PC-3 (cell line): ENCODE results near the gene AKAP7. TPM values are rescaled to one million over a fixed set of nuclear protein-coding genes. Genes with fewer than 3 reads are reported as not detected.
A peak's percentile ranks its signal among the peaks of the same experiment; 100 is the strongest.
"Not testable (repeated sequence)": the region's sequence is repeated elsewhere in the genome, so short reads cannot be mapped to it uniquely, and the experiment has no call there.

ENCODE experiments used
- ATAC-seq: fragments of 200-7000 bp; cut with Tn5 transposase; 2 replicates; pipeline ENCODE4 v1.9.1; 2020; ENCODE audit warnings: mild to moderate bottlenecking, moderate library complexity
- Bru-seq: library from RNA; stranded (reverse); fragments of 400-500 nt; gene quantifications from one replicate; lab custom pipeline; 2021; lab: Mats Ljungman, UMichigan
- BruChase-seq, 2 experiments: library from RNA; stranded (reverse); fragments of 400-500 nt; gene quantifications; one replicate each; lab custom pipeline; 2021; lab: Mats Ljungman, UMichigan
- BruUV-seq: library from RNA; stranded (reverse); fragments of 400-500 nt; replicated peaks from 2 replicates; lab custom pipeline; 2021; lab: Mats Ljungman, UMichigan
- CTCF ChIA-PET: fragments of 300-600 bp; sonication (Branson Sonifier 250); formaldehyde crosslinking; loops from one replicate; lab custom pipeline; 2022; ENCODE audit warnings: antibody characterized with exemption; lab: Charles Lee
- POLR2A ChIA-PET: fragments of 300-600 bp; sonication (Branson Sonifier 250); formaldehyde crosslinking; loops from one replicate; lab custom pipeline; 2022; ENCODE audit warnings: antibody characterized with exemption; ENCODE audit not compliant: unreplicated experiment; lab: Charles Lee
- DNase-seq: peaks from one replicate; pipeline ENCODE4 v3.0.0-alpha.2; 2015
- H2AFZ ChIP-seq: fragments of 300-600 bp; sonication (generic); 2 replicates; pipeline ENCODE4 v1.6.0; 2016; ENCODE audit warnings: antibody characterized with exemption, low read length
- H3F3A ChIP-seq: fragments of 300-600 bp; sonication (generic); one replicate; pipeline ENCODE4 v1.6.0; 2017; ENCODE audit warnings: antibody characterized with exemption, low read length, control low read depth, mild to moderate bottlenecking; ENCODE audit not compliant: unreplicated experiment
- H3K27ac ChIP-seq: fragments of 300-600 bp; sonication (generic); 2 replicates; pipeline ENCODE4 v1.5.1; 2016; ENCODE audit warnings: mild to moderate bottlenecking, low read length
- H3K27me3 ChIP-seq: fragments of 300-600 bp; sonication (generic); 2 replicates; pipeline ENCODE4 v1.6.1; 2016; ENCODE audit warnings: low read length, mixed read lengths
- H3K36me3 ChIP-seq: fragments of 300-600 bp; sonication (generic); 2 replicates; pipeline ENCODE4 v1.6.1; 2016; ENCODE audit warnings: low read depth, mixed run types, low read length, mixed read lengths
- H3K4me1 ChIP-seq: fragments of 300-600 bp; sonication (generic); 2 replicates; pipeline ENCODE4 v1.5.1; 2016; ENCODE audit warnings: low read length; ENCODE audit not compliant: insufficient read depth
- H3K4me2 ChIP-seq: fragments of 300-600 bp; sonication (generic); 2 replicates; pipeline ENCODE4 v1.6.0; 2016; ENCODE audit warnings: low read length
- H3K4me3 ChIP-seq: fragments of 300-600 bp; sonication (generic); 2 replicates; pipeline ENCODE4 v1.5.1; 2016; ENCODE audit warnings: mild to moderate bottlenecking, low read length, mixed read lengths
- H3K79me2 ChIP-seq: fragments of 300-600 bp; sonication (generic); 2 replicates; pipeline ENCODE4 v1.6.1; 2017; ENCODE audit warnings: low read length, mixed read lengths
- H3K9ac ChIP-seq: fragments of 300-600 bp; sonication (generic); 2 replicates; pipeline ENCODE4 v1.6.0; 2016; ENCODE audit warnings: mild to moderate bottlenecking, low read length
- H3K9me2 ChIP-seq: fragments of 300-600 bp; sonication (generic); replicated peaks from 2 replicates; pipeline ENCODE4 v1.6.1; 2016; ENCODE audit warnings: mixed run types, low read length, mixed read lengths
- H3K9me3 ChIP-seq: fragments of 300-600 bp; sonication (generic); 2 replicates; pipeline ENCODE4 v1.6.1; 2016; ENCODE audit warnings: low read length, mixed read lengths
- H4K20me1 ChIP-seq: fragments of 300-600 bp; sonication (generic); 2 replicates; pipeline ENCODE4 v1.6.1; 2016; ENCODE audit warnings: low read length, mixed read lengths
- CTCF ChIP-seq: fragments of 300-600 bp; sonication (generic); conservative IDR thresholded peaks from 2 replicates; pipeline ENCODE4 v1.5.1; 2017; ENCODE audit warnings: antibody characterized with exemption, low read depth, mild to moderate bottlenecking, low read length
- EZH2 ChIP-seq: fragments of 300-600 bp; sonication (generic); IDR thresholded peaks from one replicate; pipeline ENCODE4 v1.6.1; 2017; ENCODE audit warnings: antibody characterized with exemption, mild to moderate bottlenecking, low read length; ENCODE audit not compliant: unreplicated experiment
- EZH2phosphoT487 ChIP-seq: fragments of 300-600 bp; sonication (generic); IDR thresholded peaks from 2 replicates; pipeline ENCODE4 v1.6.1; 2018; ENCODE audit warnings: mild to moderate bottlenecking, antibody characterized with exemption, low read length, borderline replicate concordance
- intact Hi-C: fragments of 100-400 bp; cut with micrococcal nuclease; formaldehyde crosslinking; loops from 2 replicates; pipeline ENCODE4 v1.9.0; 2023
- long read RNA-seq: library from polyadenylated mRNA; unstranded; transcript quantifications from one replicate; pipeline ENCODE4 v2.0.0, GENCODE V29; 2021; ENCODE audit not compliant: unreplicated experiment
- total RNA-seq: library from RNA; depleted of rRNA; stranded (reverse); fragments of >200 nt; gene quantifications from 2 replicates; pipeline ENCODE4 v1.2.3, GENCODE V29; 2014; rRNA removed

The AKAP7 gene
- total RNA-seq (3.6 and 7.4 TPM in 2 replicates), Bru-seq, nascent RNA (percentile 41 among the genes with signal in this experiment), BruChase-seq, experiment 1, labeled RNA remaining after a 6-hour chase (percentile 29 among the genes with signal in this experiment), BruChase-seq, experiment 2, labeled RNA remaining after a 2-hour chase (percentile 28 among the genes with signal in this experiment)
- long read RNA-seq, partial matches to known transcripts = 1 of 7 reads
- long read RNA-seq, other reads (novel, unspliced or antisense) = 3 of 7 reads

DNA sequence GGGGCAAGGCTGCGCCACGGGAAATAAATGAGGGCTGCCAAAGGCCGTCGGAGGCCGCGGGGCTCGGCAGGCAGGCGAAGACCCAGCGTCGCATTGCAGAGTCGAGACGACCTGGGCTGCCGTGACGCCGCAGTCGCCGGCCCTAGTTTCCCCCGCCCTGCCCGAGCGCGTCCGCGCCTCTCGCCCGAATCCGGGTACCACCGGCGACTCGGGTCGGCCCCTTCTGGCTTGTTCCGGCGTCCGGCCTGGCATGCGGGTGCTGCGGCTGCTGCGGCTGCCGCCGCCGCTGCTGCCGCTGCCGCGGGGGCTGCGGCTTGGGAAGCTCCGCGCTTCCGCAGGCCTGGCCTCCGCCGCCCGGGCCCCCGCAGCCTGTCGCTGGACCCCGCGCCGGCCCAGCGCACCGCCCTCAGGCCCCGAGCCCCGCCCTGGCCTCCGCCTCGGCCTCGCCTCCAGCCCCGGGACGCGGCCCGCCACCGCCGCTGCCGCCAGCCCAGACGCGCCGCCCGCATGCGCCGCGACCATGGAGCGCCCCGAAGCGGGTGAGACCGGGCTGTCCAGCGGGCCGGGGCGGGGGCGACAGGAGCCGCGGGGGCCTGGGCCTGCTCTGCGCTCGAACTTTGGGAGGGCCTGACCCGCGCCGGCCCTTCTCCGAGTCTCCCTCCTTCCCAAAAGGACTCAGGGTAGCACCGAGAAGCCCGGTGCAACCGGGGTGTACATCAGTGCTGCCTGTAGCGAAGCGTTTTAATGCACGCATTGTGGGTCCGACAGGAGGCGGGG is at the start of gene AKAP7:
Gene AKAP7 (plus strand): TSS at position 224 of the 777 bp plus-strand sequence. CDS start 297 bp downstream, at position 521.
- Histone ChIP-seq H4K20me1 (no peaks in the 10 kb centered on the region), H3K9me3 (no peaks in the 10 kb centered on the region), H3K4me1 (peaks cover 17% of the 10 kb centered on the region), H3K79me2 (no peaks in the 10 kb centered on the region), H3K36me3 (no peaks in the 10 kb centered on the region), H3K9me2 (no peaks in the 10 kb centered on the region), H3K27ac (peak within 1 kb of the TSS; percentile 58), H3K4me2 (peak within 1 kb of the TSS; percentile 98), H3K4me3 (peak within 1 kb of the TSS; percentile 73), H2AFZ (peak within 1 kb of the TSS; percentile 99), H3K27me3 (no peaks in the 10 kb centered on the region), H3F3A (no peaks in the 10 kb centered on the region), H3K9ac (peak within 1 kb of the TSS; percentile 80)
- ChIA-PET POLR2A (no interaction called here), CTCF (no interaction called here)
- DNase-seq (peak; percentile 64), ATAC-seq (peak; percentile 88)
- TF ChIP-seq EZH2 (no peak), CTCF (no peak), EZH2phosphoT487 (no peak)
- intact Hi-C loops = no loop called here
- no TSS peak for BruUV-seq

DNA sequence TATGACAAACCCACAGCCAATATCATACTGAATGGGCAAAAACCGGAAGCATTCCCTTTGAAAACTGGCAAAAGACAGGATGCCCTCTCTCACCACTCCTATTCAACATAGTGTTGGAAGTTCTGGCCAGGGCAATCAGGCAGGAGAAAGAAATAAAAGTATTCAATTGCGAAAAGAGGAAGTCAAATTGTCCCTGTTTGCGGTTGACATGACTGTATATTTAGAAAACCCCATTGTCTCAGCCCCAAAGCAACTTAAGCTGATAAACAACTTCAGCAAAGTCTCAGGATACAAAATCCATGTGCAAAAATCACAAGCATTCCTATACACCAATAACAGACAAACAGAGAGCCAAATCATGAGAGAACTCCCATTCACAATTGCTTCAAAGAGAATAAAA is 44.9 kb upstream of the AKAP7 start:
- H4K20me1 ChIP-seq, H3K36me3 ChIP-seq, H3F3A ChIP-seq, H3K4me3 ChIP-seq, H3K9me3 ChIP-seq, H2AFZ ChIP-seq, H3K4me1 ChIP-seq, DNase-seq, H3K79me2 ChIP-seq, H3K9me2 ChIP-seq, POLR2A ChIA-PET, H3K27me3 ChIP-seq, intact Hi-C loops, H3K9ac ChIP-seq, BruUV-seq, H3K4me2 ChIP-seq, CTCF ChIA-PET, ATAC-seq, H3K27ac ChIP-seq: not testable (repeated sequence)

DNA sequence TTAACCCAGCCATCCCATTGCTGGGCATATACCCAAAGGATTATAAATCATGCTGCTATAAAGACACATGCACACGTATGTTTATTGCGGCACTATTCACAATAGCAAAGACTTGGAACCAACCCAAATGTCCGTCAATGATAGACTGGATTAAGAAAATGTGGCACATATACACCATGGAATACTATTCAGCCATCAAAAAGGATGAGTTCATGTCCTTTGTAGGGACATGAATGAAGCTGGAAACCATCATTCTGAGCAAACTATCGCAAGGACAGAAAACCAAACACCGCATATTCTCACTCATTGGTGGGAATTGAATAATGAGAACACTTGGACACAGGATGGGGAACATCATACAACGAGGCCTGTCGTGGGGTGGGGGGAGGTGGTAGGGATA is 43.3 kb upstream of the AKAP7 start:
- H3K36me3 ChIP-seq, H3K9me3 ChIP-seq, H3K9me2 ChIP-seq, DNase-seq, ATAC-seq, H3K4me3 ChIP-seq, BruUV-seq, intact Hi-C loops, H3K27me3 ChIP-seq, H2AFZ ChIP-seq, CTCF ChIA-PET, H3K9ac ChIP-seq, H3F3A ChIP-seq, H3K4me2 ChIP-seq, H4K20me1 ChIP-seq, H3K79me2 ChIP-seq, H3K4me1 ChIP-seq, H3K27ac ChIP-seq, POLR2A ChIA-PET: not testable (repeated sequence)
